Hematopoietic multipotent progenitor cell treated with erythropoietin and hydrocortisone succinate and interleukin-3 and kit ligand, for 15 days (in vitro differentiated cells): Measurements from ENCODE around the gene PCDHGB2.
"Not testable (repeated sequence)": the region's sequence is repeated elsewhere in the genome, so short reads cannot be mapped to it uniquely, and the experiment has no call there.

ENCODE experiments used
- DNase-seq: peaks from one replicate; pipeline ENCODE4 v3.0.0-alpha.2; 2015; ENCODE audit warnings: low spot score

PCDHGB2 gene

GRCh38 chr5:141349917-141350619 lies 9.7 kb upstream of the PCDHGB2 start, which contains the start of gene PCDHGB1:
Gene PCDHGB1 (plus strand): TSS chr5:141350099. CDS start chr5:141350261, 162 bp downstream.
- DNase-seq: no peak

DNA sequence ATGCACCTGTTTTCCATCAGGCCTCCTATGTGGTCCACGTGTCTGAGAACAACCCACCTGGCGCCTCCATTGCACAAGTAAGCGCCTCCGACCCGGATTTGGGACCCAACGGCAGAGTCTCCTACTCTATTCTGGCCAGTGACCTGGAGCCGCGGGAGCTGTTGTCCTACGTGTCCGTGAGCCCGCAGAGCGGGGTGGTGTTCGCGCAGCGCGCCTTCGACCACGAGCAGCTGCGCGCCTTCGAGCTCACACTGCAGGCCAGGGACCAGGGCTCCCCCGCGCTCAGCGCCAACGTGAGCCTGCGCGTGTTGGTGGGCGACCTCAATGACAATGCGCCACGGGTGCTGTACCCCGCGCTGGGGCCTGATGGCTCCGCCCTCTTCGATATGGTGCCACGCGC lies 8.2 kb upstream of the PCDHGB2 start:
- no peak for DNase-seq

- DNase-seq: no peak
Observed at GRCh38 chr5:141354900-141355469, 4.8 kb upstream of the PCDHGB2 start, which contains the start of gene PCDHGA4. Gene PCDHGA4 (plus strand): TSS chr5:141355021. CDS start chr5:141355108, 87 bp downstream.

- DNase-seq: no peak
Observed at GRCh38 chr5:141355641-141356040, 4.2 kb upstream of the PCDHGB2 start.

GRCh38 chr5:141356133-141356532 lies 3.7 kb upstream of the PCDHGB2 start:
- no peak for DNase-seq

- no peak for DNase-seq
Observed at GRCh38 chr5:141356950-141357349, 2.8 kb upstream of the PCDHGB2 start.

DNA sequence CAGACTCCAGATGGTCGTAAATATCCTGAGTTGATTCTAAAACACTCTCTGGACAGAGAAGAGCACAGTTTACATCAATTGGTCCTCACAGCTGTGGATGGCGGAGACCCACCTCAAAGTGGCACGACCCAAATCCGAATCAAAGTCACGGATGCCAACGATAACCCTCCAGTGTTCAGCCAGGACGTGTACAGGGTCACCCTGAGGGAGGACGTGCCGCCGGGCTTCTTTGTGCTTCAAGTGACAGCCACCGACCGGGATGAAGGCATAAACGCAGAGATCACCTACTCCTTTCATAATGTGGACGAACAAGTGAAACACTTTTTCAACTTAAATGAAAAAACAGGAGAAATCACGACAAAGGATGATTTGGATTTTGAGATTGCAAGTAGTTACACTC lies 891 bp downstream of the PCDHGB2 start:
- no peak for DNase-seq

DNA sequence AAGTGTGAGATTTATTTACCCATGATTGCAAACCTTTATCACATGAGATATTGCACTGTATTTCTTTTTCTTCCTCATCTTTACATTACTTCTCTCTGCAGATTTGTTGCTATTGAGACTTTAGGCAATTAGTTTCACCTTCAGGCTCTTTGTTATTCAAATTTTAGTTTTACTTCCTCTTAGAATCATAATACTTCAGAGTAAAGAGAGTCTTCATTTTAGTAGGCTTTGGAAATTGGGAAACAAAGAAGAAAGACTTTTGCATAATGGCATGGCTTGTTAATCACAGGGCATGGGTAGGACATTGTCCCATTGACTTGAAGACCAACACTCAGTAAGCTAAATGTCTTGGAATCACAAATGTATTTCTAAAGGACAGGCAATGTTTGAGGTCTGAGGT lies 2.9 kb downstream of the PCDHGB2 start:
- no peak for DNase-seq

DNA sequence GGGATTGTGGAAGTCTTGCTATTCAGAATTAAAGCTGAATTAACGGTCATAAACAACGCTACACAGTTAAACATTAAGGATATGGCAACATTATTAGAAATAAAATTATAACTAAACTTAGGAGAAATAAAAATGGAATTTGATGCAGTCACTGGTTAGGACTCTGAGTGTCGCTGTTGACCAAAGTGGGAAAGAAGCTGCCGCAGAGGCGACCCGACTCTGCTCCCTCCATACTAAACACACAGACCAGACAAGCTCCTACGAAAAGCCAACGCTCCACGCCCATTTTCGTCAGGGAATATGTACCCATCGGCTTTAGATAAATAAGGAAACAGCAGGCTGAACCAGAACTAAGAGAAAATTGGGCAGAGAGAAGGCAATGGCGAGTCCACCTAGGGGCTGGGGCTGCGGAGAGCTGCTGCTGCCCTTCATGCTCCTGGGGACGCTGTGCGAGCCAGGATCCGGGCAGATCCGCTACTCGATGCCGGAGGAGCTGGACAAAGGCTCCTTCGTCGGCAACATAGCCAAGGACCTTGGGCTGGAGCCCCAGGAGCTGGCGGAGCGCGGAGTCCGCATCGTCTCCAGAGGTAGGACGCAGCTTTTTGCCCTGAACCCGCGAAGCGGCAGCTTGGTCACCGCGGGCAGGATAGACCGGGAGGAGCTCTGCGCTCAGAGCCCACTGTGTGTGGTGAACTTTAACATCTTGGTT lies 4.3 kb downstream of the PCDHGB2 start, which contains the start of gene PCDHGA5:
Gene PCDHGA5, plus strand, starts transcription at position 211 of the 709 bp plus-strand sequence. Its CDS starts 169 bp downstream, at position 380.
- DNase-seq: no peak

- DNase-seq: no peak
Observed at GRCh38 chr5:141366016-141366896, 6.5 kb downstream of the PCDHGB2 start.

- no peak for DNase-seq
Observed at GRCh38 chr5:141369994-141370848, 10.4 kb downstream of the PCDHGB2 start, which contains the start of gene PCDHGB3. Gene PCDHGB3 (plus strand): TSS chr5:141370242. CDS start chr5:141370395, 153 bp downstream.

- no peak for DNase-seq
Observed at GRCh38 chr5:141371572-141372475, 12.0 kb downstream of the PCDHGB2 start.

- no peak for DNase-seq
Observed at GRCh38 chr5:141373673-141374317, 14.0 kb downstream of the PCDHGB2 start, which contains the start of gene PCDHGA6. Gene PCDHGA6 (plus strand): TSS chr5:141373891. CDS start chr5:141374084, 193 bp downstream.

DNA sequence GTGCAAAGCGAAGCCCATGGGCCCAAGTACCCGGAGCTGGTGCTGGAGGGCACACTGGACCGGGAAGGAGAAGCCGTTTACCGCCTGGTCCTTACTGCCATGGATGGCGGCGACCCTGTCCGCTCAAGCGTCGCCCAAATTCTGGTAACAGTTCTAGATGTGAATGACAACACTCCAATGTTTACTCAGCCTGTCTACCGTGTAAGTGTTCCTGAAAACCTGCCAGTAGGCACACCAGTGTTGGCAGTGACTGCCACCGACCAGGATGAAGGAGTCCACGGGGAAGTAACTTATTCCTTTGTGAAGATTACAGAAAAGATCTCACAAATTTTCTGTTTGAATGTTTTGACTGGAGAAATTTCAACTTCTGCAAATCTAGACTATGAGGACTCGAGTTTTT lies 14.8 kb downstream of the PCDHGB2 start:
- no peak for DNase-seq

DNA sequence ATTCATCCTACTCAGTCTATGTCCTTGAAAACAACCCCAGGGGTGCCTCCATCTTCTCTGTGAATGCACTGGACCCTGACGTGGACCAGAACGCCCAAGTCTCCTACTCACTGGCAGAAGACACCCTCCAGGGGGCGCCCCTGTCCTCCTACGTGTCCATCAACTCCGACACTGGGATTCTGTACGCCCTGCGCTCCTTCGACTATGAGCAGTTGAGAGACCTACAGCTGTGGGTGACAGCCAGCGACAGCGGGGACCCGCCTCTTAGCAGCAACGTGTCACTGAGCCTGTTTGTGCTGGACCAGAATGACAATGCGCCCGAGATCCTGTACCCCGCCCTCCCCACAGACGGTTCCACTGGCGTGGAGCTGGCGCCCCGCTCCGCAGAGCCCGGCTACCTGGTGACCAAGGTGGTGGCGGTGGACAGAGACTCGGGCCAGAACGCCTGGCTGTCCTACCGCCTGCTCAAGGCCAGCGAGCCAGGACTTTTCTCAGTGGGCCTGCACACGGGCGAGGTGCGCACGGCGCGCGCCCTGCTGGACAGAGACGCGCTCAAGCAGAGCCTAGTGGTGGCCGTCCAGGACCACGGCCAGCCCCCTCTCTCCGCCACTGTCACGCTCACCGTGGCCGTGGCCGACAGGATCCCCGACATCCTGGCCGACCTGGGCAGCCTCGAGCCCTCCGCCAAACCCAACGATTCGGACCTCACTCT lies 15.8 kb downstream of the PCDHGB2 start:
- not testable (repeated sequence) for DNase-seq

GRCh38 chr5:141382469-141383294 lies 22.9 kb downstream of the PCDHGB2 start, which contains the start of gene PCDHGA7:
Gene PCDHGA7 (plus strand): TSS chr5:141382742. CDS start chr5:141382900, 158 bp downstream.
- DNase-seq: no peak

- DNase-seq: no peak
Observed at GRCh38 chr5:141383345-141383744, 23.6 kb downstream of the PCDHGB2 start.
